ENCODE measurements around the gene JUN.
A peak's percentile ranks its signal among the peaks of the same experiment; 100 is the strongest.

Gene JUN

GRCh38 chr1:58782178-58783089 lies 1.4 kb downstream of the JUN start:
- peak; percentile 77 for DNase-seq

- DNase-seq: peak; percentile 93
Measured at GRCh38 chr1:58781541-58782177, 2.2 kb downstream of the JUN start.

- DNase-seq: peak; percentile 75
Measured at GRCh38 chr1:58780836-58781452, 2.9 kb downstream of the JUN start.

GRCh38 chr1:58780411-58780810 lies 3.4 kb downstream of the JUN start:
- DNase-seq: no peak

- peak; percentile 100 for DNase-seq
Measured at GRCh38 chr1:58779801-58780382, 4.0 kb downstream of the JUN start.

GRCh38 chr1:58779059-58779754 lies 4.6 kb downstream of the JUN start:
- no peak for DNase-seq

GRCh38 chr1:58778385-58779000 lies 5.4 kb downstream of the JUN start:
- no peak for DNase-seq

GRCh38 chr1:58774027-58774426 lies 9.8 kb downstream of the JUN start:
- DNase-seq: no peak

GRCh38 chr1:58773406-58773840 lies 10.4 kb downstream of the JUN start:
- DNase-seq: peak; percentile 98

- DNase-seq: no peak
Measured at GRCh38 chr1:58769809-58770320, 14.0 kb downstream of the JUN start.

- DNase-seq: peak; percentile 84
Measured at GRCh38 chr1:58768971-58769808, 14.7 kb downstream of the JUN start.

GRCh38 chr1:58768191-58768731 lies 15.6 kb downstream of the JUN start:
- DNase-seq: no peak

GRCh38 chr1:58767143-58767542 lies 16.7 kb downstream of the JUN start:
- no peak for DNase-seq

GRCh38 chr1:58765441-58765840 lies 18.4 kb downstream of the JUN start:
- DNase-seq: no peak

GRCh38 chr1:58765006-58765405 lies 18.8 kb downstream of the JUN start:
- no peak for DNase-seq

- no peak for DNase-seq
Measured at GRCh38 chr1:58764294-58764978, 19.4 kb downstream of the JUN start.

- DNase-seq: no peak
Measured at GRCh38 chr1:58763214-58763613, 20.6 kb downstream of the JUN start.

- no peak for DNase-seq
Measured at GRCh38 chr1:58762806-58763205, 21.0 kb downstream of the JUN start.

- DNase-seq: peak; percentile 93
Measured at GRCh38 chr1:58755468-58755872, 28.4 kb downstream of the JUN start.
